ENCODE measurements around the gene GDPD1.

GRCh38 chr17:59230764-59231163, 10.5 kb downstream of the GDPD1 start:
- TF ChIP-seq EZH2phosphoT487 (IDR thresholded peaks at IDR 0.05; ENCODE audit: insufficient read depth, low read depth) (no peak), EZH2 (IDR thresholded peaks at IDR 0.05; ENCODE audit: insufficient read depth, poor library complexity, severe bottlenecking) (no peak)
